H1 (cell line): Measurements from ENCODE around the gene RITA1.

Experiments
- SP1 ChIP-seq: IDR thresholded peaks from 2 replicates; pipeline ENCODE4 v1.6.1; 2011; ENCODE audit warnings: low read depth, low read length
- TBP ChIP-seq: IDR thresholded peaks from 2 replicates; pipeline ENCODE4 v1.6.1; 2011; ENCODE audit warnings: low read depth, low read length, improper control_type of control experiment

GRCh38 chr12:113154351-113154973 lies 31.1 kb upstream of the RITA1 start:
- TF ChIP-seq SP1 (no peak), TBP (no peak; the same call in 1 of the 2 replicates)
